Stimulated activated CD4-positive, alpha-beta T cell treated with anti-CD3 and anti-CD28 coated beads, Interleukin-15, amount 100 ng/mL, for 1 hour (primary cell): ENCODE data around the gene TMPRSS11A.

Source experiments
- DNase-seq, 2 donors: peaks; one replicate each; pipeline ENCODE4 v3.0.0-alpha.2; 2020; ENCODE audit warnings: low read depth in 1 of 2, low spot score in 1 of 2

TMPRSS11A gene

DNA sequence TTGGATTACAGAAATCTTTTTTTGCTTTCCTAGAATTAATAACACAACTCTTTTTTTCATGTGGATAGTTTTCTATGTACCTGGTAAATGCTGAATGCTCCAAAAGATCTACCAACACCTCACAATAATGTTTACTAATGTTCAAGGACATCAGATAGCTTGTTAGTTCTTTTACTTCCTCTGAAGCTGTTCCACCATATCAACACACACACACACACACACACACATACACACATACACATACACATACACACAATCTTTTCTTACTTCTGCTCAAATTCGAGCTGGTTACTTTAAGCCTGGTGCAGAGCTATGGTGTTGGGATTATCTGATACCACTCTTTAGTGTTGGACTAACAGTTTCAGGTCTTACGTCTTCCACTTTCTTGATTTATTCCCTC is 51.2 kb downstream of the TMPRSS11A start:
- DNase-seq, result no peak

DNA sequence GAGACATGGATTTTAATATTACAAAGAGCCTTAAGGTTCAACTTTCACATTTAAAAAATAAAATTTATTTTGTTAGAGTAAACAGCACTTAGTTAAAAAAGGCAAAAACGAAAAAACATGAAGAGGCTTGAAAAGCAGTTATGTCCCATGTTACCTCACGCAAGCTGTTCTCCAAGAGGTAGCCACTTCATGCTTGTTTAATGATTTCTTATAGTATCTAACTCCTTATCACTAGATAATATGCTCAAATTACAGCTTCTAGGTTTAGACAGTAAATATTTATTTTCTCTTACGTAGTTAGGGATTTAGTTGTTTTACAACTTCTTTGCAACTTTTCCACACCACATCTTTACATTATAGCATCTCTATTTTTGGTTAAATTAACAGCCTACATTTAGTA is 51.7 kb downstream of the TMPRSS11A start:
- no peak for DNase-seq

DNA sequence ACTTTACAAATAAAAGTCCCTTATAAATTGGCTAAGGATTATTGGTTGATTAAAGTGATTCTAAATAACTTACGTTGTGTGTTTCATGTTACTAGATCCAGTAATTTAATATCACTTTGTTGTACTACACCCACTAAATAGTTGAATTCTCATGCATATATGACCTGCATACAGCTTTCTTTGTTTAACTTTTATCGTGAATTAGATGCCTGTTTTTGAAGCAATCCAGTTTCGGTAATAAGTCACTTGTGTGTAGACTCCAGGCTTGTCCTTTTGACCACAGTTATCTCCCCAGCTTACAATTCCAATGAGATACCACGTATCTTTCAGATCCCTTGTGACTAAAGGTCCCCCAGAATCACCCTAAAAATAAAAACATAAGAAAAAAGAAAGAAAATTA is 52.2 kb downstream of the TMPRSS11A start:
- DNase-seq, result no peak

- no peak for DNase-seq
Observed at GRCh38 chr4:67910585-67910905, 52.7 kb downstream of the TMPRSS11A start.

- no peak for DNase-seq
Observed at GRCh38 chr4:67909905-67910584, 53.2 kb downstream of the TMPRSS11A start.

DNA sequence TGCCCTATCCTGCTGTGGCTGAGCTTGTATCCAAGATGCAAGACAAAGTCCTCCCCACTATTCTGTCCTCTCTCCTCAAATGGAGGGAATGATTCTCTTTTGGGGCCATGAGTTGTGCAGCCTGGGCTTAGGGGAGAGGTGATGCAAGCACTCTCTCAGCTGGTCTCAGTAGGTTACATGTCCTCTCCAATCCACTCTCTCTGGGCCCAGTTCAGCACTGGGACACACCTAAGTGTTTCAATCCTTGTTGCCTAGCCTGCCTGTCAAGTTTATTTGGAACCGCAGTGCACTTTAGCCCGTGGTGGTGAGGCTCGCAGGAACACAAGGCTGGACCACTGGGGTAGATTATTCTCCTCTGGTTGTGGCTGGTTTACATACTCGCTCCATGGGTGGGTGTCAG is 55.6 kb downstream of the TMPRSS11A start:
- DNase-seq, result no peak

GRCh38 chr4:67899096-67899495 is 64.2 kb downstream of the TMPRSS11A start:
- DNase-seq, result no peak

- no peak for DNase-seq
Observed at GRCh38 chr4:67897686-67898085, 65.6 kb downstream of the TMPRSS11A start.

GRCh38 chr4:67896421-67897065 is 66.8 kb downstream of the TMPRSS11A start:
- no peak for DNase-seq

GRCh38 chr4:67894659-67895058 is 68.6 kb downstream of the TMPRSS11A start:
- no peak for DNase-seq

DNA sequence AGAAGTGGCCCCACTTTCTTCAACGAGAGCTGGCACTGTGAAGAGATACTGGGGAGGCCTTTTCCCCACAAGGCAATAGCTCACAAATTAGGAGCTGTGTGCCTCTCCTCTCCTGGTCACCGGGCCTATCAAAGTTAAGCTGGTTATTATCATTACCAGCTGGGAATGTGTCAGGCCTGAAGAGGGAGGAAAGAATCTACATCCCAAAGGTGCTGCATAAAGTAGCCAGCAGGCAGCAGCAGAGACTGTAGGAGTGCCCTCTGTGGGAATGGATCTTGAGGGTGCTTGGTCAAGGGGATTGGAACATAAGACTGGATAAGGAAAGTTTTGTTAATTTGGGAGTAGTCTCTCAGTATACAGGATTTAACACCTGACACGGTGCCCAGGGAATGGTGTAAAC is 70.4 kb downstream of the TMPRSS11A start:
- no peak for DNase-seq

DNA sequence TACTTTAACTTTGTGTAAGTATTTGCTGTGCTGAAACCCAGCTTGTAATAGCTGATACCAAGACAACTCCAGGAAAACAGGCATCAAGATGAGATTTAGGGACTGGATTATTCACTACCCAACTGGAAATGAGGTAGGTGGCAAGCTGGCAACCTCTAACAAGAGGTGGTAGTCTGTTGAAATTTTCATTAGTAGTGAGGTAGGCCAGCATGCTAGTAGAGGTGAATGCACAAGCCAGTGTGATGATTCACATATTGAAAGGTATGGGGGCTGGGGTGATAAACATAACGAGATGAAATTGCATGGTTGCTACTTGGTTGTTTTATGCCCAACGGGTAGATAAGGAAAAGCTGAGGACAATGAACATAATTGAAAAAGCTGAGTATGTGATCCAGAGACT is 71.0 kb downstream of the TMPRSS11A start:
- no peak for DNase-seq

GRCh38 chr4:67891645-67892044 is 71.6 kb downstream of the TMPRSS11A start:
- no peak for DNase-seq

DNA sequence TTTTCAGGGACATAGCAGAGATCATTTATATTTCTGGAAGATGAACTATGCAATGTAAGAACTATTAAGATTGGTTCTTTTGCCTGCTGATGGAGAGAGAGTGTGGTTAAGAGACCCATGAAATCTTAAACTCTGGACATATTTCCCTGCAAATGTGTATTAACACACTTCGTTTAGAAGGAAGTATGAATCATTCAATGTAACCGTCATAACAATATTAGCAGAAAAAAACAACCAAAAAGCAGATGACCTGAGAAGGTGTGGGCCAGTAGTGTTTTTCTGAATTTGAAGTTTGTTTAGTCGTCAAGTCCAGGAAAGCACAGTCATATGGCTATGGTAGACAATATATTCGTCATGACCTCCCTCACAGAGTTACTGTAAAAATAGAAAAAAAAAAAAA is 77.0 kb downstream of the TMPRSS11A start:
- DNase-seq, result no peak

DNA sequence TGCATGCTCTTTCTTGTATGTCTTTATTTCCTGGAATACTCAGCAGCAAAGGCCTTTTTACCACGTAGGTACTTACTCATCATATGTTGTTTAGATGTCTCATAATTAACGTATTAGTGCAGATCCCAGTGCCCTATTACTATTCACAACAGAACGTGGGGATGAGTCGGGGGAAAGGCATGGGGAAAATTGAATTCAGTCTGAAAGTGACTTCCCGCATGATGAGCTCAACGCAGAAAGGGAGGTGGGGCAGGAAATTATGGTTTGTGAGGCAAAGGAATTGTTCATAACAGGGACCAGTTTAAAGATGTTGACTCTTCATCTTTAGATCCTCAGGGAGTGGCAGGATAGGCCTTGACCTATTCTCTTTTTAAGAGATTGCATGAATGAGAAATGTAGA is 77.5 kb downstream of the TMPRSS11A start:
- DNase-seq, result no peak

GRCh38 chr4:67884701-67885100 is 78.6 kb downstream of the TMPRSS11A start:
- DNase-seq, result no peak

GRCh38 chr4:67883902-67884301 is 79.4 kb downstream of the TMPRSS11A start, which contains the start of gene TMPRSS11D:
TSS of gene TMPRSS11D (minus strand) at chr4:67884002. CDS start at chr4:67883933, 69 bp downstream.
- DNase-seq, result no peak

- DNase-seq, result no peak
Observed at GRCh38 chr4:67883458-67883857, 79.8 kb downstream of the TMPRSS11A start.

GRCh38 chr4:67880866-67881610 is 82.3 kb downstream of the TMPRSS11A start:
- no peak for DNase-seq

DNA sequence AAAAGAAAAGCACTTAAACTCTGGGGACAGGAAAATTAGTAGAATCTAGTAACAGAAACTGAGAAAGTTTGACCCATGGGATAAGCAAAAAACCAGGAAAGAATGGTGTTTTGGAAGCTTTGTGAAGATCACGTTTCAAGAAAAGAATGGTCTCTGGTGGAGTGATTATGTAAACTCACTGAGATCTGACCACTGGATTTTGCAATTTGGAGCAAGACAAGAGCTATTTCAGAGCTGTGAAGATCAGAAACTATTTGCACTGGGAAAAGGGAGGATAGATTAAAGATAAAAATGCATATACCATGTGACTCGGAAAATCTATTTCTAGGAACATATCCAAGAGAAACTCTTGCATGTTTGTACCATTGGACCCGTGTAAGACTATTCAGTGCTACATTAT is 83.8 kb downstream of the TMPRSS11A start:
- no peak for DNase-seq

GRCh38 chr4:67877086-67877485 is 86.2 kb downstream of the TMPRSS11A start:
- no peak for DNase-seq

DNA sequence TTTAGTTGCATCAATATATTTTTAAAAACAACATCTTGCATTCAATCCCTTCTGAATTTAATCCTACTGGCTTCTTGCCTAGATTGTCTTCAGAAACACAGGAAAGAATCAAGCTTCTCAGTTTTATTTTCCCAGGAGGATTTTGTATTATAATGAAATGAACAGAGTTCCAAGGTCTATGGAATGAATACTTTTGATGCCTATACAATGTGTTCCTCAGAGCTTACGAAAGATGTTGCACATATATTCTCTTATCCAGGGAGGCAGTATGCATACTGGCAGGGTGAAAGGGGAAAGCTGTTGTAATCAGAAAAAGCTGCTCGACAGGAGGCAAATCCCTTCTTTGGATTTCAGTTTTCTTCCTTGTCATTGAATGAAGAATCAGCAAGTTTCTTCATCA is 88.3 kb downstream of the TMPRSS11A start:
- DNase-seq, result no peak
